Thoracic aorta (tissue), 2 donors: ENCODE measurements around the gene NRXN3. TPM values are rescaled to one million over a fixed set of nuclear protein-coding genes. Genes with fewer than 3 reads are reported as not detected.

ENCODE experiments used
- ATAC-seq: fragments of 150-250 bp; one replicate; pipeline ENCODE4 v1.8.0; 2017; ENCODE audit warnings: low read depth; ENCODE audit not compliant: insufficient number of reproducible peaks, low FRiP score
- DNase-seq: peaks from one replicate; pipeline ENCODE4 v3.0.0-alpha.2; 2020; ENCODE audit warnings: low spot score
- H3K27ac ChIP-seq, 2 donors: fragments of 200-600 bp; sonication (generic); 1 replicate in 1 of 2; 2 replicates in 1 of 2; pipeline ENCODE4 v1.5.1; 2016; ENCODE audit warnings: mild to moderate bottlenecking in 2 of 2, moderate library complexity in 2 of 2
- H3K27me3 ChIP-seq: fragments of 200-600 bp; sonication (generic); replicated peaks from 2 replicates; pipeline ENCODE4 v1.6.0; 2016; ENCODE audit warnings: mild to moderate bottlenecking; ENCODE audit not compliant: insufficient read depth
- H3K36me3 ChIP-seq: fragments of 200-600 bp; sonication (generic); one replicate; pipeline ENCODE4 v1.5.1; 2016
- H3K4me1 ChIP-seq, 2 donors: fragments of 200-600 bp; sonication (generic); 1 replicate in 1 of 2; 2 replicates in 1 of 2; pipeline versions ENCODE4 v1.5.1 to v1.6.0; 2016; ENCODE audit warnings: low read depth in 2 of 2, mild to moderate bottlenecking in 1 of 2; ENCODE audit not compliant: control insufficient read depth in 1 of 2
- H3K4me3 ChIP-seq: fragments of 200-600 bp; sonication (generic); 2 replicates; pipeline ENCODE4 v1.5.1; 2016; ENCODE audit warnings: mild to moderate bottlenecking
- H3K9me3 ChIP-seq: fragments of 200-600 bp; sonication (generic); 2 replicates; pipeline ENCODE4 v1.5.1; 2016
- total RNA-seq, 2 donors: library from RNA; depleted of rRNA; stranded (reverse); fragments of >200 nt; gene quantifications; one replicate each; pipeline versions ENCODE4 v1.1.0 to v1.2.3, GENCODE V29; 2016
- TF ChIP-seq, protein P1 (sequence below): fragments of 200-600 bp; sonication (generic); IDR thresholded peaks from one replicate; pipeline ENCODE4 v1.5.1; 2019; ENCODE audit warnings: antibody characterized with exemption

NRXN3 gene
- total RNA-seq, 2 donors from 2014 or later, result 5.6 to 33.3 TPM

DNA sequence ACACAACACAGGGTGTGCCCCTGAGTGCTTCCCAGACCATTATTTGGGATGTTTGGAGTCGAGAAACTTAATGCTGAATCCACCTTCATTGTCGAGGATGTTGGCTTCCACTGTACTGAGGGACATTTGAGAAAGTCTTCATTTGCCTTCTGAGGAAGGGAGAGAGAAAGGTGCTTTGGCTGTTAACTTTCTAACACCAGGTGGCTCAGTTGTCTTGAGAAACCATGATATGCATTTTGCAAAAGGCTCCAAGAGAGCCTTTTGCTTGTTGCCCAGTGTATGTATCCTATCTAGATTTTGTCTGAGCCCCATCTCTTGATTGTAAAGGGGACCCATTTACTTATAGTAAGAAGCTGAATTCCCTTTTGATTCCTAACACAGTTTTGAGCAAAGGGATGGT is 28.6 kb upstream of the NRXN3 start:
- no peak for DNase-seq
- no peak for ATAC-seq
- Histone ChIP-seq H3K4me1 (no peaks in the 10 kb centered on the region), H3K4me3 (no peak overlapping the region), H3K27me3 (no peaks in the 10 kb centered on the region), H3K36me3 (no peaks in the 10 kb centered on the region), H3K27ac (no peak overlapping the region), H3K9me3 (no peaks in the 10 kb centered on the region)
- TF ChIP-seq, protein P1, sequence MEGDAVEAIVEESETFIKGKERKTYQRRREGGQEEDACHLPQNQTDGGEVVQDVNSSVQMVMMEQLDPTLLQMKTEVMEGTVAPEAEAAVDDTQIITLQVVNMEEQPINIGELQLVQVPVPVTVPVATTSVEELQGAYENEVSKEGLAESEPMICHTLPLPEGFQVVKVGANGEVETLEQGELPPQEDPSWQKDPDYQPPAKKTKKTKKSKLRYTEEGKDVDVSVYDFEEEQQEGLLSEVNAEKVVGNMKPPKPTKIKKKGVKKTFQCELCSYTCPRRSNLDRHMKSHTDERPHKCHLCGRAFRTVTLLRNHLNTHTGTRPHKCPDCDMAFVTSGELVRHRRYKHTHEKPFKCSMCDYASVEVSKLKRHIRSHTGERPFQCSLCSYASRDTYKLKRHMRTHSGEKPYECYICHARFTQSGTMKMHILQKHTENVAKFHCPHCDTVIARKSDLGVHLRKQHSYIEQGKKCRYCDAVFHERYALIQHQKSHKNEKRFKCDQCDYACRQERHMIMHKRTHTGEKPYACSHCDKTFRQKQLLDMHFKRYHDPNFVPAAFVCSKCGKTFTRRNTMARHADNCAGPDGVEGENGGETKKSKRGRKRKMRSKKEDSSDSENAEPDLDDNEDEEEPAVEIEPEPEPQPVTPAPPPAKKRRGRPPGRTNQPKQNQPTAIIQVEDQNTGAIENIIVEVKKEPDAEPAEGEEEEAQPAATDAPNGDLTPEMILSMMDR, result no peak

DNA sequence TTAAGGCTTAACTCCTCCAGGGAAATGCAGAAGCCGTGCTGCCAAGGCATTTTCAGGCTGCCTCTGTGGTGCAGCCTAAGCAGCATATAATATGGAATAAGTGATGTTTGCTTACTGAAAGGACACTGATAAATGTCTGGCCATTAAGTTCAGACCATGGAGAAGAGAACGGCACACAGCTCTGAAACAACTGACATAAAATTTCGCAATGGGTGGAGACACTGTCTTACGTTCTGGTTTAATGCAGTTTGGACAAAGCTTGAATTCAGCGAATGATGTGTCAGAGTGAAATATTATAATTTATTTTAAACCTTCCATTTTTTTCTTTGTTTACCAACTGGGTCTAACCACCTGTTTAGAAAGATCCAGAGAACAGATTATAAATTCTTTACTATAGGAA is 27.2 kb upstream of the NRXN3 start:
- no peak overlapping the region for H3K4me3 ChIP-seq
- DNase-seq (no peak), ATAC-seq (no peak)
- TF ChIP-seq, protein P1, result no peak
- no peaks in the 10 kb centered on the region for H3K9me3 ChIP-seq
- H3K4me1 ChIP-seq, result no peaks in the 10 kb centered on the region
- H3K36me3 ChIP-seq, result no peaks in the 10 kb centered on the region
- H3K27me3 ChIP-seq, result no peaks in the 10 kb centered on the region
- H3K27ac ChIP-seq, result no peak overlapping the region

DNA sequence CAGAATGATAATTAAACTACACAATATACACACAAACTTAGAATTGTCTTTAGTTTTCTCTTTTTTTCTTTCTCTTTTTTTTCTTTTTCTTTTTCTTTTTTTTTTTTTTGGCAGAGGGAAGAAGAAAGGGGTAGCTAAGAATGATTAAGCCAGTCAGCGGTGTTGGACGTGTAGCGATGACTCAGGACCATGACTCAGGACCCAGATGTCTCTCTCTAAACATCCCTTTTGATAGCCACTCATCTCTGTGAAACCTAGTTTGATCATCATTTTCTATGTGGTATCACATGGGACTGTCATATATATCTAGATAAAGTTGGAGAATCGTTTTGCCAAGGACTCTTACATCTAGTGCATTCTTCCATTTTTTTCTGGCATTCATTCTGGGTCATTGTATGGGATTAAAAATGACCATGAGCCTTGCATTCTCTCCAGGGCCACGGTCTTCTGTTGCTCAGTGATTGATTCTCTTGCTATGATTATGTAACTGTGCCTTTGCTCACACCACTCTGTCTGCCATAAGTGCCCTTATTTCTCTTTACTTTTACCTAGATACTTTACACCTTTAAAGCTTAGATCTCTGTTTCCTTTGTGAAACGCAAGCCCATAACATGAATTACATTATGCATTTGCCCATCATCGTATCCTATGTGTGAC is 26.6 kb upstream of the NRXN3 start:
- TF ChIP-seq, protein P1, result no peak
- ATAC-seq (no peak), DNase-seq (no peak)
- no peaks in the 10 kb centered on the region for H3K27me3 ChIP-seq
- no peaks in the 10 kb centered on the region for H3K36me3 ChIP-seq
- H3K9me3 ChIP-seq, result no peaks in the 10 kb centered on the region
- H3K4me1 ChIP-seq, result no peaks in the 10 kb centered on the region
- H3K4me3 ChIP-seq, result no peak overlapping the region
- H3K27ac ChIP-seq, result no peak overlapping the region

DNA sequence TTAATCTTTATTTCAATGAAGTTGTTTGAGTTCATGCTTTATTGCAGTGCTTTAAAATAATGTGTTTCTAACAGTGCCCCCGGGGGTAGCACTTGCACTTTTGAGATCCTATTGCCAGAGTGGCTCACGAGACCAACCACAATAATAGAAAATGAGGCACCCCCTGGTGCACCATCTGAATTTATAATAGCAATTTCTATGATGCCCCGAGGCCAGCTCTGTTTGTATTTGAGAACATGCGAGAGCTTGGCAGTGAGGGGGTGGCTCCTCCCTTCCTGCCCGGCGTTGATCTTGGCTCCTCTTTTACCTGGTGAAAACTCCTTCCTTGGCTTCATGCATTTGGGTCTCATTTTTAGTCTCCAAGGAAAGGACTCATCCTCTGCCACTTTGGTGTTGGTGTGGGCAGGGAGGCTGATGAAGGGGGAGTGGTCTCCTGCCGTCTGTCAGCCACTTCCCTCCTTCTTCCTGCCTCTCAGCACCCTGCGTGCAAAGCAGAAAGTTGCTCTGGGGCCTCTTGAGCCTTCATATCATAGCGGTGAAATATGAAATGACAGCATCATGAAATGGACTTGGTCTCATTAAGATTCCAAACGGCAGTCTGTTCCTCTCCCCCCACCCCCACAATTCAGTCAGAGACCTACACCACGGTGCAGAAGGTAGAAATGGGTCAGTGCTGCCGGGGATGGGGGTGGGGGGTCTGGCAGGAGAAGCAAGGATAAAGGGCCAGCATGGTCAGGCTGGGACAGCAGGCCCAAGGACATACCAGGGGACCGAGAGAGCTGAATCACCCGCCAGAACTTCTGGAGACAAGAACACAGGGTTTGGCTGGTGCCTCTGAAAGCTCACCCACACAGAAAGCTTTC is 17.7 kb upstream of the NRXN3 start:
- no peaks in the 10 kb centered on the region for H3K4me1 ChIP-seq
- no peaks in the 10 kb centered on the region for H3K27me3 ChIP-seq
- no peak for ATAC-seq
- DNase-seq, result no peak
- H3K9me3 ChIP-seq, result no peaks in the 10 kb centered on the region
- H3K27ac ChIP-seq, result no peak overlapping the region
- TF ChIP-seq, protein P1, result no peak
- no peaks in the 10 kb centered on the region for H3K36me3 ChIP-seq
- H3K4me3 ChIP-seq, result no peak overlapping the region

DNA sequence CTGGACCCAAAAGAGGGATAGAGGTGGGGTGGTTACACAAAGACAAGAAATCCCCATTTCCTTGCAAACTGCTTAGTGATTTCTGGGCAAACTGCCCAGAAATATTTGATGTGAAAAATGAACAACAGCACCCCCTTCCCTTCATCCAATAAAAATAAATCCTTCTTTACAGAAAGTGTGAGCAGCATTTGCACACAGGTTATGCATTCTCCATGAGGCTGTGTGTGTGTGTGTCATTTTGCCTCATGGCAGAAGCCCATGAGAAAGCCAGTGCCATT is 17.2 kb upstream of the NRXN3 start:
- TF ChIP-seq, protein P1, result no peak
- no peak for ATAC-seq

More for the DNA sequence above, 17.2 kb upstream of the NRXN3 start:
- Histone ChIP-seq H3K27me3 (no peaks in the 10 kb centered on the region), H3K4me1 (no peaks in the 10 kb centered on the region), H3K9me3 (no peaks in the 10 kb centered on the region), H3K27ac (no peak overlapping the region), H3K4me3 (no peak overlapping the region), H3K36me3 (no peaks in the 10 kb centered on the region)
- DNase-seq, result no peak
